Fibroblast of lung (primary cell): ENCODE measurements around the gene EME1. TPM values are rescaled to one million over a fixed set of nuclear protein-coding genes. Genes with fewer than 3 reads are reported as not detected.

Source experiments
- DNase-seq, 2 donors: peaks; one replicate each; pipeline versions ENCODE4 v3.0.0 to v3.0.0-alpha.2; 2010; ENCODE audit warnings: low read depth in 2 of 2
- H2AFZ ChIP-seq: 2 replicates; pipeline ENCODE4 v1.5.1; 2012; ENCODE audit warnings: low read length, control low read depth, inconsistent platforms
- H3K27ac ChIP-seq: 2 replicates; pipeline ENCODE4 v1.5.1; 2011; ENCODE audit warnings: low read length, control low read depth; ENCODE audit not compliant: insufficient read depth
- H3K27me3 ChIP-seq: 2 replicates; pipeline ENCODE4 v1.5.1; 2011; ENCODE audit warnings: mild to moderate bottlenecking, low read length; ENCODE audit not compliant: control insufficient read depth, insufficient read depth
- H3K36me3 ChIP-seq: 2 replicates; pipeline ENCODE4 v1.5.1; 2011; ENCODE audit warnings: low read length; ENCODE audit not compliant: control insufficient read depth, insufficient read depth
- H3K4me1 ChIP-seq: 2 replicates; pipeline ENCODE4 v1.5.1; 2011; ENCODE audit warnings: low read length; ENCODE audit not compliant: control insufficient read depth, insufficient read depth; ENCODE audit errors: extremely low read depth
- H3K4me2 ChIP-seq: 2 replicates; pipeline ENCODE4 v1.5.1; 2011; ENCODE audit warnings: low read length, control low read depth; ENCODE audit not compliant: insufficient read depth; ENCODE audit errors: extremely low read depth
- H3K4me3 ChIP-seq, 4 experiments: fragments of 200-600 bp in 1 of 4; sonication (generic) in 1 of 4; replicated peaks in 1 of 4; 2 replicates each; pipeline ENCODE4 v1.5.1; 2011 to 2016; ENCODE audit warnings: low read length in 4 of 4, low read depth in 3 of 4, mild to moderate bottlenecking in 3 of 4, control low read depth in 2 of 4, inconsistent platforms in 1 of 4, mixed read lengths in 1 of 4; ENCODE audit not compliant: insufficient read depth in 1 of 4; ENCODE audit errors: control extremely low read depth in 1 of 4
- H3K79me2 ChIP-seq: 2 replicates; pipeline ENCODE4 v1.5.1; 2012; ENCODE audit warnings: mild to moderate bottlenecking, low read length, inconsistent platforms; ENCODE audit not compliant: control insufficient read depth, insufficient read depth
- H3K9ac ChIP-seq: 2 replicates; pipeline ENCODE4 v1.5.1; 2011; ENCODE audit warnings: mild to moderate bottlenecking, low read length, control low read depth; ENCODE audit not compliant: insufficient read depth
- H3K9me3 ChIP-seq: 2 replicates; pipeline ENCODE4 v1.5.1; 2012; ENCODE audit warnings: low read depth, low read length; ENCODE audit not compliant: control insufficient read depth, insufficient read depth
- H4K20me1 ChIP-seq: 2 replicates; pipeline ENCODE4 v1.5.1; 2011; ENCODE audit warnings: low read length; ENCODE audit not compliant: control insufficient read depth, insufficient read depth; ENCODE audit errors: extremely low read depth
- EZH2 ChIP-seq: IDR thresholded peaks from 2 replicates; pipeline ENCODE4 v1.5.1; 2012; ENCODE audit warnings: low read length, control low read depth, mild to moderate bottlenecking; ENCODE audit errors: missing control alignments
- polyA plus RNA-seq, 2 donors: library from polyadenylated mRNA; depleted of rRNA in 1 of 2; stranded (reverse) in 1 of 2; unstranded in 1 of 2; fragments of >200 nt; gene quantifications; 2 replicates each; pipeline ENCODE4 v1.2.1, GENCODE V29; 2011 to 2012; ENCODE audit warnings: missing spikeins in 1 of 2
- total RNA-seq: library from RNA; depleted of rRNA; stranded (reverse); fragments of >200 nt; gene quantifications from 2 replicates; pipeline ENCODE4 v1.2.1, GENCODE V29; 2014
- TF ChIP-seq, protein P1 (sequence below), 2 donors: IDR thresholded peaks in 1 of 2; conservative IDR thresholded peaks in 1 of 2; 1 replicate in 1 of 2; 2 replicates in 1 of 2; pipeline ENCODE4 v1.5.1; 2011 to 2012; ENCODE audit warnings: low read length in 2 of 2, control low read depth in 1 of 2, inconsistent platforms in 1 of 2, low read depth in 1 of 2, mild to moderate bottlenecking in 1 of 2

EME1 gene
- total and polyA plus RNA-seq, 2 donors (not counting 1 experiment from before 2014, with no cell fraction given) = 2.3 to 2.7 TPM

DNA sequence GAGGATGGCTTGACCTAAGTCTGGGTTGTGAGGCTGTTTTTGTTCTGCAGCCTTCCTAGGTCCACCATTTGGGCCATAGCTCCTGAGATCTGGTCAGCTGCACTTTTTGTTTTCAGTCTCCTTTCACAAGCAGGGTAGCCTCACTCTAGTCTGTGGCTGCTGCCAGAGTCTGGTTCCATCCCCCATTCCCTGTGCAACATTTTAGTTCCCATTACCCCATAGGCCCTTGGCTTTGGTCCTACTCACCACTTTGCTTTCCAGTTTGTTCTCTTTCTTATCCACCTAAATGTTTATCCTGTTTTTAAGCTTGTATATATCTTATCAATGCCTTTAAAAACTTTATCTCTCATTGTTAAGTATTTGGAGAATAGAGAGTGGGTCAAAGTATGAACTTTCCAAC, 33.6 kb upstream of the EME1 start:
- no peaks in the 10 kb centered on the region for H3K4me1 ChIP-seq
- H2AFZ ChIP-seq = no peak overlapping the region
- no peak overlapping the region for H3K4me3 ChIP-seq
- DNase-seq = no peak
- no peak overlapping the region for H3K4me2 ChIP-seq
- TF ChIP-seq, protein P1, sequence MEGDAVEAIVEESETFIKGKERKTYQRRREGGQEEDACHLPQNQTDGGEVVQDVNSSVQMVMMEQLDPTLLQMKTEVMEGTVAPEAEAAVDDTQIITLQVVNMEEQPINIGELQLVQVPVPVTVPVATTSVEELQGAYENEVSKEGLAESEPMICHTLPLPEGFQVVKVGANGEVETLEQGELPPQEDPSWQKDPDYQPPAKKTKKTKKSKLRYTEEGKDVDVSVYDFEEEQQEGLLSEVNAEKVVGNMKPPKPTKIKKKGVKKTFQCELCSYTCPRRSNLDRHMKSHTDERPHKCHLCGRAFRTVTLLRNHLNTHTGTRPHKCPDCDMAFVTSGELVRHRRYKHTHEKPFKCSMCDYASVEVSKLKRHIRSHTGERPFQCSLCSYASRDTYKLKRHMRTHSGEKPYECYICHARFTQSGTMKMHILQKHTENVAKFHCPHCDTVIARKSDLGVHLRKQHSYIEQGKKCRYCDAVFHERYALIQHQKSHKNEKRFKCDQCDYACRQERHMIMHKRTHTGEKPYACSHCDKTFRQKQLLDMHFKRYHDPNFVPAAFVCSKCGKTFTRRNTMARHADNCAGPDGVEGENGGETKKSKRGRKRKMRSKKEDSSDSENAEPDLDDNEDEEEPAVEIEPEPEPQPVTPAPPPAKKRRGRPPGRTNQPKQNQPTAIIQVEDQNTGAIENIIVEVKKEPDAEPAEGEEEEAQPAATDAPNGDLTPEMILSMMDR (conservative IDR thresholded peaks at IDR 0.05 in 1 of 2, IDR thresholded peaks at IDR 0.05 in 1 of 2; ENCODE audit: low read depth in 1 of 2, low read length in 2 of 2) = no peak
- TF ChIP-seq EZH2 = no peak
- H4K20me1 ChIP-seq = no peaks in the 10 kb centered on the region
- no peaks in the 10 kb centered on the region for H3K9me3 ChIP-seq
- no peaks in the 10 kb centered on the region for H3K79me2 ChIP-seq
- H3K9ac ChIP-seq = no peak overlapping the region
- H3K27ac ChIP-seq = no peak overlapping the region
- no peaks in the 10 kb centered on the region for H3K36me3 ChIP-seq
- peaks cover 5% of the 10 kb centered on the region for H3K27me3 ChIP-seq

DNA sequence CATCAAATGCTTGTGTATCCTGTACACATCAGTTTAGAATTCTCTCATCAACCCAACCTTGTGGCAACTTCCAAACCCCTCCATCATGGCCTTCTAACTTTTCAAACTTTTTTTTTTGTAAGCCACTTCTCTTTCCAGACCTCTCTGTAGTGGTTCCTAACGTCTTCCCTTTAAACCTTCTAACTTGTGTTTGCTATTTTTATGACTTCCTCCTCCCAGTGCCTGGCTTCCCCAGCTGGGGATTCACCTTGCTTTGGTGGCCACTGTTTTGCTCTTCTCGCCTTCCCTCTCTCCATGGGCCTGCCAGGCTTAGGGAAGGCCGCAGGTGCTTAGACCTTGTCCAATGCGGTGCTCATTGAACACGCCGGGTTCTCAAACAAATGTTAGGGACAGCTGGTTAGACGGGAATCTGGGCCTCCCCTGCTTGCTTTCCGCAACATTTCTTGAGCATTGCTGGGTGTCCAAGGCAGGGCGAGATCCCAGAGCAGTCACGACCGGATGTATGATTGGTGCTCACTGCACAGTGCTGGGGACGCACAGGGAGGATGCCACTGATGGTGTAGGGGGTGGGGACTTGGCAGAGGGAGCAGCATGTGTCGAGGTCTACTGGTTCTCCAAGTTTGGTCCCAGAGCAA, 28.2 kb upstream of the EME1 start:
- Histone ChIP-seq H3K36me3 (no peaks in the 10 kb centered on the region), H3K9me3 (no peaks in the 10 kb centered on the region), H3K79me2 (peaks cover 12% of the 10 kb centered on the region), H2AFZ (no peak overlapping the region), H3K4me2 (no peak overlapping the region), H3K4me3 (no peak overlapping the region), H3K9ac (no peak overlapping the region), H3K27me3 (peaks cover 2% of the 10 kb centered on the region), H4K20me1 (no peaks in the 10 kb centered on the region), H3K4me1 (peaks cover 9% of the 10 kb centered on the region), H3K27ac (no peak overlapping the region)
- no peak for DNase-seq
- TF ChIP-seq EZH2 = no peak
- TF ChIP-seq, protein P1 (conservative IDR thresholded peaks at IDR 0.05 in 1 of 2, IDR thresholded peaks at IDR 0.05 in 1 of 2; ENCODE audit: low read depth in 1 of 2, low read length in 2 of 2) = no peak

DNA sequence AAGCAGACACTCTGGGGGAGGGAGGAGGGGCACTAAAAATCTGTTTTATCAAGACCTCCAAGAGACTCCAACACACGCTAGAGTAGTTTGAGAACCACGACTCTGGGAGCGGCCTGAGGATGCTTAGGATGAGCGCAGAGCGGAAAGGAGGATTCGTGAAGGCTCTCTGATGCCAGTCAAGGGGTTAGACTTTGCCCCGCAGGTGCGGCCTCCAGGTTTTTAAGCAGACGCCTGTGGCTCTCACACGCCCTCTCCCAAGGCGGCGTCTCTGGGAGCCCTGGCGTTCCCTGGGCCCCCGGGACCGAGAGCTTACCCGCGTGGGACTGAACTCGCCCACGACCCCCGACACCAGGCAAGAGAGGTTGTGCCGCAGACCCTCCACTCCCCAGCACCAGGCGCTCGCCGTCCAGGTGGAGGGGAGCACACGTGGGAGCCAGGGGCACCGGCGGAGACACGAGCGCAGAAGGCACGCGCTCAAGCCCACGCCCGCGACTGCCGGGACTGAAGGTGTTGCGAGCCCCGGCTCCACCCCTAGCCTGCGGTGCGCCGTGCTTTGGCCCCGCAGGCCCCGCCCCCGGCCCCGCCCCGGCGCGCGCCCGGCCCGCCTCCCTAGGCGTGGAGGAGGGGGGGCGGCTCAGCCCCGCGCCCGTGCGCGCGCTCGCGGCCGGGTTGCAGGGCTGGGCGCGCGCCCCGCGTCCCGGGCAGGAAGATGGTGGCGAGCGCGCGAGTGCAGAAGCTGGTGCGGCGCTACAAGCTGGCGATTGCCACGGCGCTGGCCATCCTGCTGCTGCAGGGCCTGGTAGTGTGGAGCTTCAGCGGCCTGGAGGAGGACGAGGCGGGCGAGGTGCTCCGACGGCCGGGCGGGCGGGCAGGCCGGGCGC, 27.4 kb upstream of the EME1 start, which contains the start of gene XYLT2:
XYLT2 (plus strand) TSS at position 695 of the 881 bp plus-strand sequence; CDS start at position 710, 15 bp downstream.
- peak within 1 kb of the TSS; percentile 77 for H3K9ac ChIP-seq
- H2AFZ ChIP-seq = peak within 1 kb of the TSS; percentile 91
- peaks cover 9% of the 10 kb centered on the region for H3K4me1 ChIP-seq
- H3K27me3 ChIP-seq = peaks cover 2% of the 10 kb centered on the region
- peaks cover 1% of the 10 kb centered on the region for H3K36me3 ChIP-seq
- H3K79me2 ChIP-seq = peaks cover 13% of the 10 kb centered on the region
- DNase-seq = peak; percentile 77 to 91
- no peaks in the 10 kb centered on the region for H3K9me3 ChIP-seq
- peak within 1 kb of the TSS; percentile 93 for H3K4me2 ChIP-seq
- no peaks in the 10 kb centered on the region for H4K20me1 ChIP-seq
- peak within 1 kb of the TSS; percentile 58 for H3K27ac ChIP-seq
- TF ChIP-seq, protein P1 (conservative IDR thresholded peaks at IDR 0.05 in 1 of 2, IDR thresholded peaks at IDR 0.05 in 1 of 2; ENCODE audit: low read depth in 1 of 2, low read length in 2 of 2) = no peak
- no peak for TF ChIP-seq EZH2
- H3K4me3 ChIP-seq = peak within 1 kb of the TSS; percentile 75 to 92 (median 88)
